Cardiac fibroblast (primary cell): ENCODE measurements around the gene UBE2E2.
"Not testable (repeated sequence)": the region's sequence is repeated elsewhere in the genome, so short reads cannot be mapped to it uniquely, and the experiment has no call there.

ENCODE experiments used
- DNase-seq, 2 donors: peaks; one replicate each; pipeline versions ENCODE4 v3.0.0 to v3.0.0-alpha.2; 2010; ENCODE audit warnings: low read depth in 2 of 2
- H3K4me3 ChIP-seq, 2 donors: replicated peaks in 1 of 2; 1 replicate in 1 of 2; 2 replicates in 1 of 2; pipeline ENCODE4 v1.5.1; 2011; ENCODE audit warnings: low read depth in 2 of 2, low read length in 2 of 2, mild to moderate bottlenecking in 2 of 2, moderate library complexity in 1 of 2
- CTCF ChIP-seq: IDR thresholded peaks from one replicate; pipeline ENCODE4 v1.5.1; 2011; ENCODE audit warnings: low read depth, mild to moderate bottlenecking, low read length, inconsistent platforms

The UBE2E2 gene

GRCh38 chr3:23612296-23612891 is 409.3 kb downstream of the UBE2E2 start:
- DNase-seq = peak; percentile 38 to 69
- TF ChIP-seq CTCF = no peak
- H3K4me3 ChIP-seq = peak overlapping the region in 1 of 2 donors; percentile 13

GRCh38 chr3:23615068-23615467 is 411.9 kb downstream of the UBE2E2 start:
- H3K4me3 ChIP-seq = no peak overlapping the region
- no peak for TF ChIP-seq CTCF
- DNase-seq = no peak

GRCh38 chr3:23618475-23618874 is 415.3 kb downstream of the UBE2E2 start:
- not testable (repeated sequence) for DNase-seq, H3K4me3 ChIP-seq

- DNase-seq = peak in 1 of 2 donors; percentile 59
- no peak overlapping the region for H3K4me3 ChIP-seq
- no peak for TF ChIP-seq CTCF
Observed at GRCh38 chr3:23619705-23620637, 416.8 kb downstream of the UBE2E2 start.

- no peak overlapping the region for H3K4me3 ChIP-seq
Observed at GRCh38 chr3:23620638-23621015, 417.5 kb downstream of the UBE2E2 start.

GRCh38 chr3:23623844-23624243 is 420.7 kb downstream of the UBE2E2 start:
- no peak for TF ChIP-seq CTCF
- no peak overlapping the region for H3K4me3 ChIP-seq
- peak; percentile 71 to 92 for DNase-seq

More at GRCh38 chr3:23620638-23621015, 417.5 kb downstream of the UBE2E2 start:
- DNase-seq = no peak
- TF ChIP-seq CTCF = no peak

- DNase-seq = no peak
- TF ChIP-seq CTCF = no peak
- H3K4me3 ChIP-seq = no peak overlapping the region
Observed at GRCh38 chr3:23624305-23624704, 421.2 kb downstream of the UBE2E2 start.
